GM19324 (cell line): ENCODE measurements around the gene TMEM266.
A peak's percentile ranks its signal among the peaks of the same experiment; 100 is the strongest.
"Not testable (repeated sequence)": the region's sequence is repeated elsewhere in the genome, so short reads cannot be mapped to it uniquely, and the experiment has no call there.

Source experiments
- ATAC-seq: cut with Tn5 transposase; IDR thresholded peaks from one replicate; pipeline ENCODE4 v1.9.1; 2021; ENCODE audit warnings: mild to moderate bottlenecking, moderate library complexity; ENCODE audit not compliant: unreplicated experiment, low FRiP score

TMEM266 gene, protein sequence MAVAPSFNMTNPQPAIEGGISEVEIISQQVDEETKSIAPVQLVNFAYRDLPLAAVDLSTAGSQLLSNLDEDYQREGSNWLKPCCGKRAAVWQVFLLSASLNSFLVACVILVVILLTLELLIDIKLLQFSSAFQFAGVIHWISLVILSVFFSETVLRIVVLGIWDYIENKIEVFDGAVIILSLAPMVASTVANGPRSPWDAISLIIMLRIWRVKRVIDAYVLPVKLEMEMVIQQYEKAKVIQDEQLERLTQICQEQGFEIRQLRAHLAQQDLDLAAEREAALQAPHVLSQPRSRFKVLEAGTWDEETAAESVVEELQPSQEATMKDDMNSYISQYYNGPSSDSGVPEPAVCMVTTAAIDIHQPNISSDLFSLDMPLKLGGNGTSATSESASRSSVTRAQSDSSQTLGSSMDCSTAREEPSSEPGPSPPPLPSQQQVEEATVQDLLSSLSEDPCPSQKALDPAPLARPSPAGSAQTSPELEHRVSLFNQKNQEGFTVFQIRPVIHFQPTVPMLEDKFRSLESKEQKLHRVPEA

DNA sequence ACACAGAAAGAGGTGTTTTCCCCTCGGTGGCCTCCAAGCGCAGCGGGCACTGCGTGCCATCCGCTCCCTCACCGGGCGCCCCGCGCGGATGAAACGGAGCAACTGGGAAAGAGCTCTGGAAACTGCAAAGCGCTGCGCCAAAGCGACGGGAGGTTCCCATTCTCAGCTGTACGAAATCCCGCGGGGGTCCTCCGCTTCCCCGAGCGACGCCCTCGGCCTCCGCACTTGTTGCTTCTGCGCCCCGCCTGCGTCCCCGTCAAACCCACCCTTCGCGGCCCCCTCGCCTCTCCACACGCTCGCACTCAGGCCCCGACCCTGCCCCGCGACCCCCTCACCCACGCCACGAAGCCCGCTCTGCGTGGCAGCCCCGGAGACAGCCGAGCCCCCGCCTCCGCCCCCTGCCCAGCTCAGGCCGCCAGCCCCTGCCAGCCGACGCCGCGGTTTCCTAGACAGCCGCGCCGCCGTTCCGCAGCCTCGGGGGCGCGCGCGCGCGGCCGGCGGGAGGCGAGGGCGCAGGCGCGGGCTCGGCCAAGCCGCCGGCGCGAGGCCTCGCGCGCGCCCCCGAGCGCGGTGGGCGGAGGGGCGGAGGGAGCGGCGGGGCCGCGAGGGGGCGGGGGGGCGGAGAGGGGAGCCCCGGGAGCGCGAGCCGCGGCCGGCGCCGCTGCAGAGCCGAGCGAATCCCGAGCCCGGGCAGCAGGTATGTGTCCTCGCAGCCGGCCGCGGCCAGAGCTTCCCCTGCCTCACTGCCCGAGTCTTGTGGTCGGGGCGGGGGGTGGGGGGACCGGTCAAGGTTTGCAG, at the start of gene TMEM266:
TSS of gene TMEM266 (plus strand) at position 666 of the 798 bp plus-strand sequence. CDS start 74,279 bp downstream, outside the sequence.
- no peak for ATAC-seq

DNA sequence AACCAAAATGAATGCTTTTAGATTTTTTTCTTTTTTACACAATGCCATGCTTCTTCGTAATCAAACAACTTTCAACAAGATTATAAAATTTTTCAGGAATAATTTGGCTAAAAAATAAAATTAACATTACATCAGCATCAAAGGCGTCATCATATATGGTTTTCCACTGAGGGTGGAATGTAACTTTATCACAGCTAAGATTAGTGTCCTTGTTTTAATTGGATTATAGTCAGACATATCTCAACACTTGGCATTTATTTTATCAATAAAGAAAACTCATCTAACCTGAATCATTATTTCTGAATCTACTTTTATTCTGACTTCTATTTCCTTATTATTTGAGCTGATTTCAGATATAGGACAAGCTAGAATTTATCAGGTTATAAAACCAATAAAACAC, 49.2 kb upstream of the TMEM266 start:
- no peak for ATAC-seq

DNA sequence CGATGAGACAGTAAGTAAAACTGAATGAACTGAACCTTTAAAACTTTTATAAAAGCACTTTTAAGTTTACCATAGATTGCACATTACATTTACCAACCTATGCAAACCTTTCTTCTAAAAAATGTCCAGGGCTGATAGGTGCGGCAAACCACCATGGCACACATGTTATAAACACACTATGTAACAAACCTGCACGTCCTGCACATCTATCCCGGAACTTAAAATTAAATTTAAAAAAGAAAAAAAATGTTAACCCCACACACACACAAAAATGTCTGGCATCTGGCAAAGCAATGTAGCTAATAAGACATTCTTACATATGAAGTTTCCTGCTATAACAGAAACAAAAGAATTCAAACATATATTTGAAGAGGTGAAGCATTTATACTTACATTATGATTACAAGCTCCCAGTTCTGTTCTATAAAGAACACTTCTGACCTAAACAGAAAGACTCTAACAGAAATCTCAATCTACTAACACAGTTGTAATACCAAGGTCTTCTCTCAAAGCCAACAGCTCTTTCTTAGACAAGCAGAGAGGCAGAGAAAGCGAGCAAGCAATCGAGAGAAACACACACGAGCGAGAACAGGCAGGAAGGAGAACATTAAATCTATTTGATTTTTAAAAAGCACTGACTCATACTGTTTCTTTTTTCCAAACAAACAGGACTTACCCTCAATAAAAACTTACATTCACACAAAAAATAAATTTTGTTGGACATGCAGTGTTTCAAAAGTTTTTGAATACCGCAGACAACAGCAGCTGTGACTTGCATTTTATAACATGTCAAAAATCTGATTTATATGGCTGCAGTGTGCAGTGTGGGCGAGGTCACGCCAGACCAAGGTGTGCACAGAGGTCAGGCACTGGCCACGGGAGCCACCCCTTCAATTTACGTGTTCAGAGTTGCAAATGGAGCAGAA, 47.9 kb upstream of the TMEM266 start, which contains the start of gene NRG4:
TSS of gene NRG4 (minus strand) at position 798 of the 925 bp plus-strand sequence. CDS start 1,194 bp downstream, outside the sequence.
- no peak for ATAC-seq

DNA sequence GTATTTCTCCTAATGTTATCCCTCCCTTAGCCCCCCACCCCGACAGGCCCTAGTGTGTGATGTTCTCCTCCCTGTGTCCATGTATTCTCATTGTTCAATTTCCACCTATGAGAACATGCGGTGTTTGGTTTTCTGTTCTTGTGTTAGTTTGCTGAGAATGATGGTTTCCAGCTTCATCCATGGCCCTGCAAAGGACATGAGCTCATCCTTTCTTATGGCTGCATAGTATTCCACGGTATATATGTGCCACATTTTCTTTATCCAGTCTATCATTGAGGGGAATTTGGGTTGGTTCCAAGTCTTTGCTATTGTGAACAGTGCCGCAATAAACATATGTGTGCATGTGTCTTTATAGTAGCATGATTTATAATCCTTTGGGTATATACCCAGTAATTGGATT, 46.3 kb upstream of the TMEM266 start:
- not testable (repeated sequence) for ATAC-seq

DNA sequence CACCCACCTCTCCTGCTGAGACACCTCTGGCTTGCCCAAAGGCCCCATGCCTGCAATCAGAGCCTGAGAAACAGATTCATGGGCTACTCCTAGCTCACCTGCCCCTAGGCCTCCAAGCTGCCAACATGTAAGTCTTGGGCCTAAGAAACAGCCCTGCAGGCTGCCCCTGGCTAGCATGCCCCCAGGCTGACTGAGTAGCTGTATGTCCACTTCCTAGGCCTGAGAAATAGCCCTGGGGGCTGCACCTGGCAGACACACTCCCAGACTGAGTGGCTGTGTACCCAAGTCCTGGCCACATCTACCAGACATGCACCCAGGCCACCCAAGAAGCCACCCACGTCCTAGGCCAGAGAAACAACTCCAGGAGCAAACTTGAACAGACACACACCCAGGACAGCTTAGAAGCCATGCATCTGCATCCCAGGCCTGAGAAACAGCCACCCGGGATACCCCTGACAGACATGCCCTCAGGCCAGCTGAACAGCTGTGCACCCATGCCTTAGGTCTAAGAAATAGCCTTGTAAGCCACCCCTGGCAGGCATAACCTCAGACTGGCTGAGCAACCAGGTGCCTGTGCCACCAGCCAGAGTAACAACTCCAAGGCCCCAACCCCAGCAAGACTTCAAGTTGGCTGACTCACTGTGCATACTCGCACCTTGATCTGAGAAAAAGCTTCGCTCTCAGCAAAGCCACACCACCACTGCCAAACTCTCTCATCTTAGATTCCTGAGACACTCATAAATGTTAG, 35.6 kb upstream of the TMEM266 start:
- no peak for ATAC-seq

DNA sequence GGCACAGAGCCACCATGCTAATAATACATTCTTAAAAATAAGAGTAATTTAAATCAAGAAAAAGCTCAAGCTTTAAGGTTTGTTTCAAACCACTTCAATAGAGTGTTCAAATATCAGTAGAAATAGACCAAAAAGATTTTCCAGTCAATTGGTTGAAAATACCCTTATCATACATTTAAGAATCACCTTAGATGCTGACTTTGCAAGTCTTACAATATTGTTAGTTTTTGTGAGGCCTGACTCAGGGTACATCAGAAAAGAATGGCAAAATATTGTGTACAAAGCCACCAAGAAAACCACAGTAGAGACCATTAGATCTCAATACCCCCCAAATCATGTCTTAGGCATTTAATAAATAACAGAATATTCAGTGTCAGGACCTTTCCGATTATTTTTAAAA, 27.7 kb upstream of the TMEM266 start:
- ATAC-seq: no peak

DNA sequence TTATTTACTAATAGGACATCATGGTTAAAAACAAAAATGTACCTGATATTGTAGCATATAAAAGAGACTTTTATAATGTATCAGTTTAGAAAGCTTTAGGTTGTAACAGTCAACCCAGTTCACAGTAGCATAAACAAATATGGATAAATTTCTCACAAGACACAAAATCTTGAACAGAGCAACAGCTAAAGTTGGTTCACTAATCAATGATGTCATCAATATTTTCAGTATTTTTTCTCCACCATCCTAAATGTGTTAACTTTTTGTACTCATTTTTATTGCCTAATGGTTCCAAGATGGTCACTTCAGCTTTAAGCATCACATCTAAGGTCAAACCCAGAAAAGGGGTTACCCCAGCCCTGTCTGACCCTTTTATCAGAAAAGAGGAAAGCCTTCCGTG, 26.3 kb upstream of the TMEM266 start:
- no peak for ATAC-seq

DNA sequence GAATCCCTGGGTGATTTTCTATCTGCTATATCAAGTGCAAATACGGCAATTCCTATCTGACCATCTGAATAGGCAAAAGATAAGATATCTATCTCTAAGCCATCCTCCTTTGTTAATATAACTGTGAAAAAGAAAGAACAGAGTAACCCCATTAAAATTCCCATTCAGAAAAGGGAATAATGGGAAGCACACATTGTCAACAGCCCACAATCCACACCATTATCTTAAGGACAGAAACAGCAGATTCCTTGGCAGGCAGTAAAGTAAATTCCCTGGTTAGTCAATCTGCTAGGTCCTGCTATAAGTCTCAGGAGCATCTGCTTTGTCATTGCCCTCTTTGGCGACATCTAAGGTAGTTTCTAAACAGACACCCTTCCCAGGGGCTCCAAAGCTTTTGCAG, 25.7 kb upstream of the TMEM266 start:
- ATAC-seq: no peak

DNA sequence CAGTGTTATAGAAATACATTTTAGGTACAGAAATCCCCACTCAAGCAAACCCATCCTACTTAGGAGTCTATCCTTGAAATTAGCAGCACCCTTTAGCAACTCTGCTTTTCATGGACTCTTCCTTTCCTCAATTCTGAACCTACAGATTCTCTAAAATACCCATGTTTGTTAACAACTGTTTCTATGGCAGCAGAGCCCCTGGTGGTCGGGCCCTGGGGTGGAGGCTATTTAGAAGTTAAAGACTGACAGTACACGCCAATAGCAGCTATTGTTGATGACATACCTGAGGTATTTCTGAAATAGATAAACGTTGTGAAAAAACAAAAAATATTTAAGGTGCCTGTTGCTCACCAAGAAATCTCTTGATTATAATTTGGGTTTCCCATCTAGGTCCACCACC, 24.2 kb upstream of the TMEM266 start:
- no peak for ATAC-seq

DNA sequence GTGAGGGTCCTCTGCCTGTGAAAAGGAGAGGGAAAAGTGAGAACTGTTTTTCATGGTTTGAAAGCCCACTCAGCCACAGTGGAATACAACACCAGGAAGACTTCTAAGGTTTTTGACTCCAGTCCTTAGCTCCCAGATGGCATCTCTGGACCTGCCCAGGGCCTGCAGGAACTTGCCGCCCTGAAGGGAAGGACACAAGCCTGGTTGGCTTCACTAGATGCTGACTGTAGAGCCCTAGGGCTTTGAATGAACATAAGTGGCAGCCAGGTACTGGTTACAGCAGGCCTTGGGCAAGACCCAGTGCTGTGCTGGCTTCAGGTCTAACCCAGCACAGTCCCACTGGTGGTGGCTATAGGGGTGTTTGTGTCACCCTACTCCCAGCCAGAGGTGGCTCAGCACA, 21.3 kb upstream of the TMEM266 start:
- no peak for ATAC-seq

DNA sequence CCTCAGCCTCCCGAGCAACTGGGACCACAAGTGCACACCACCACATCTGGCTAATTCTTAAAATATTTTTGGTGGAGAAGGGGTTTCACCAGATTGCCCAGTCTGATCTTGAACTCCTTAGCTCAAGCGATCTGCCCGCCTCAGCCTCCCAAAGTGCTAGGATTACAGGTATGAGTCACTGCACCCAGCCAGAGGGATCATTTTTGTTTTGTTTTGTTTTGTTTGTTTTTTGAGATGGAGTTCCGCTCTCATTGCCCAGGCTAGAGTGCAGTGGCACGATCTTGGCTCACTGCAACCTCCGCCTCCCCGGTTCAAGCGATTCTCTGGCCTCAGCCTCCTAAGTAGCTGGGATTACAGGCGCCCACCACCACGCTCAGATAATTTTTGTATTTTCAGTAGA, 5.6 kb upstream of the TMEM266 start:
- ATAC-seq: not testable (repeated sequence)

DNA sequence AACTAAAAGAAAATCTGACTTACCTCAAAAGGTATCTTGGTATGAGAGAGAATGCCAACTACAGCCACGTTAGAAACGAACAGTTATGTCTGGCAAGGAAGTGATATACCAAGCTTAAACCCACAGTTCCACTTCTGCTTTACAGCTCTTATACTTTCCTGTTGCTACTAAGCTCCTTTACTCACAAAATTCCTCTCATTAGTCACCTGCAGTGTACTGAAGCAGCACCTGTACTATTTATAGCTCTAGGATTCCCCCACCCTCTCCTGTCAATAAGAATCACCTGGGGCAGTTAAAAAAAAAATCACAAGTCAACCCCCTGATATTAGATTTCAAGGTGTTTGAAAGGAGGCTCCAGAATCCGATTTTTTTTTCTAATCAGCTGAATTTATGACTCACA, 2.9 kb upstream of the TMEM266 start:
- ATAC-seq: peak; percentile 53

DNA sequence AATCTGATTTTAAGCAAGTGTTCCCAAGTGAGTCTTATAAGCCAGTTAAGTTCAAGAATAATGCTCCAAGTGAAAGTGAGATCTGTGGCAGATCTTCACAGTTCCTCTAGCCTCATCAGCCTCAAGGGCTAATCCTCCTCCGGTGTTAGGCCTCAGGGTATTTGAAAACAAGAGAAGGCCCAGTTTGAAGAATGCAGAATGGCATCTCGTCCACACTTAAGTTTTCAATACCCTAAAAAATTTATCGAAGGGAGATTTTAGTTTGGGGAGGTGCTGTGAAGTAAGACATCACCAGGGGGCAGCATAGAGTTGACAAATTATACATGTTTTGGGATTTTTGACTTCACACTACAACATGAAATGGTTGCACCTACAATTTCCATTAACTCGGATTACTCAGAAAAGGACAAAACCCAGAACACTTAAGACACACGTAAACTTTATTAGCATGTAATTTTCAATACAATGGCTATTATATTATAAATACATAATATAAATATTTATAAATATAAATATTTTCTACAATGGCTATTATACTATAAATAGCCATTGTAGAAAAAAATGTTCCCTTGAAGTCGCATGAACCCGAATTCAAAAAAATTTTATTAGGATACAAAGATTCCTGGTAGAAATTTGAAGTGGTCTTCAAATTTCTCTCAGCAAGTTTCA, 2.3 kb upstream of the TMEM266 start:
- ATAC-seq: peak; percentile 35

DNA sequence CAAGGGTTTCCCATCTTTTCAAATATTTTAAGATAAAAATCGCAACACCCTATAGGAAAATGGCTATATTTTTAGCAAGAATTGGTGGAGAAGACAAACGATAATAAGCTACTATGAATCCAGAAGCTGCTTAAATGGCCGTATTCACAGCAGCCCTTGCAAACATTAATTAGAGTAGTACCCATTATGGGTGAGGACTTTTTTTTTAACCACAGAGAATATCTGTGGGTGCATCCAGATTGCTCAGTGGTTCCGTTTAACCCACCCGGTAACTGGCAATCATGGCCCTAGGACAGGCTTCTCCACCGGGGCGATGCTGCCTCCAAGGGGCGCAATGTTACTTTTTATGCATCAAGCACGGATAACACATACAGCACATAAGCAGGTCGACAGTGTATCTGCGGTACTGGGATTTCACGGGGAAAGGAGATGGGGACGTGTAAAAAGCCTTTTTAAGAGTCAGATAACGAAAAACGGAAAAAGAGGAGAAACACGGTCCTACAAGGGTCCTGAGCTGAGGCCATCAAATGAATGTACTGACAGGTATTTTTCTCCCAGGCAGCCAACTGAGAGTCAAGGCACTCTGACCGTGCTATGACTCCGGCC, 968 bp upstream of the TMEM266 start:
- no peak for ATAC-seq

DNA sequence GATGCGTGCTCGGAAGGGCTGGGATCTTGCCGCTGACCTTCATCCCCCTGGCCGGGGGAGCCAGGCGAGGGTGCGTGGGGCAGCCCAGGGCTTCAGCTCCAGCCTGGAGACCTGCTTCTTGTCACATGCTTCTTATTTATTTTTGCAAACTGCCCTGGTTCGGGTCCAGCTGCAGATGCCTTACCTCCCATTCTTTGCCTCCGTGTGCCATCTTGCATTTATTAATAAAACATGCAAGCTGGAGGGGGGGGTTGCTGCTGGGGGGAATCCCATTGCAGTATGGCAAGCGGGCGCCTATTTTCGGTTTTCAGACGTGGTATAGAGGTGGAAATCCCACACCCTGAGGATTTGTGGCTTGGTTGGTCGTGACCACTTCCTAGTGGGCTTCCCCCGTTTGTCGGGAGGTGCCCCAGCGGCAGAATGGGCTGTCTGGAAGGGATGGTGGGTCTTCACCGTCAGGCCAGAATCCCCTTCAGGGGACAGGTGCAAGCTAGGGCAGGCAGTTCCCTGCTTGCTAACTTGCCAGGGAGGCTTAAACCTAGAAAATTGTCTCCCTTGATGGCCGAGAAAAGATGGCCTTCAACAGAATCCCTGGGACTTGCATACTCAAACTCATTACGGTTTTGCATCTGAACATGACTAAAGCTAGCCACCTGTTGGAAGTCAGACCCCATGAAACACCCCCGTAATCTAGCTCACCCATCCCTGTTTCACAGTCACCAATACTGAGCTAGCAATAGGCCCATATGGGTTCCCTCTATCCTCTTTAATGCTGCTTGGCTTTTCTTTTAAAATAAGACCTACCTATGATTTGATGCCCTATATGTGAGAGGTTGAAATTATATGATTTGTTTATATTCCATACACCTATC, 569 bp downstream of the TMEM266 start:
- ATAC-seq: no peak

DNA sequence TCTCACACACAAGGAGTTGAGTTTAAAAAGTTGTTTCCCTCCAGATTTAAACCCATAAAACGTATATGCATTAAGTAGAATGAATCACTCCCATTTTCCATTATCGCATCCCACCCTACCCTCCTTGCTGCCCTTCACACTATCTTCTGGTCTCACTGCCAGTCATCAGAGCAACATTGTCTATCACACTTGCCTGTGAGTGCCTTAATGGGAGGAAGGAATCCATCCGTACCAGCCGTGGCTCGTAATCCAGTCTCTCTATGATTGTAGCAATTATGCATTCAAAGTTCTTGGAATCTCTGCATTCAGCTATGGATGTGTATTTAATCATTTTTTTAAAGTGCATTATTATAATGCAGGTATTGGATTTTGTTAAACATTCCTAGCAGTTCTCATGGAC, 1.9 kb downstream of the TMEM266 start:
- no peak for ATAC-seq

DNA sequence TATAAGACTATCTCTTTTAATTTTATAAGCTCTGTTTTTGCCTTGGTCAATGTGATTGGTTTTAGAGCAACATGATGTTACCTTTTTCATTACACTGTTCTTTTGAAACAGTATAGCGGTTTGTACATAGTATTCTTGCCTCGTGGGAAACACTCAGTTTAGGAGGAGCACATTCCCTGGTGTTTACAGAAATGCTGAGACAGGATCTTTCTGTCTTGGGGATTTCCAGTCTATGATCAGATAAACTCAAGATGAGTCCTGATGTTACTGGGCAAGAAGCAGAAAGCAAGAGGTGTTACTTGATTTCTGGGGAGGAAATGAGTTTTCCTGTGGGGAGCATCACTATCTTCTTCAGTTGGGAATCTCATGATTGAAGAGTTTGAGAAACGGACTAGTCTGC, 2.5 kb downstream of the TMEM266 start:
- ATAC-seq: no peak

DNA sequence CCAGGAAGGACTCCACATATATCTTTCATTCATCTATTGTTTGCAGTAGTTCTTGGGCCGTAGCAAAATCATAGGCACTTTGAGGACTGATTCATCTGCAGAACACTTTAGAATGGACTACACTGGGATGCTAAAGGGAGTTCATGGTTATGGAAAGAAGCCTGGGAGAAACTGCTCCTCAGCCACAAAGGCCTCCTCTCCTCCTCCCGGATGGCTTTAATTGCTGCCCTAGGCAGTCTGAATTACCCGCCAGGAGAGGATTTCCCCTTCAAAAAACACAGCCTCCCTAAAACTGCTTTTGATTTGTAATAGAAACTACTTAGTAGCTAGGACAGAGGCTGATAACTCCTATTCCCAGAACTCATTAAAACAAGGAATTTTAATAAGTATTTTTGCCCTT, 4.6 kb downstream of the TMEM266 start:
- no peak for ATAC-seq
